GM12878 (cell line): ENCODE results near the gene ERFL. TPM values are rescaled to one million over a fixed set of nuclear protein-coding genes. Genes with fewer than 3 reads are reported as not detected.

Experiments
- ATAC-seq: fragments of 200-7000 bp; cut with Tn5 transposase; 3 replicates; pipeline ENCODE4 v1.9.1; 2020; ENCODE audit warnings: mild to moderate bottlenecking, moderate library complexity
- BruUV-seq: library from RNA; stranded (reverse); fragments of 400-500 nt; replicated peaks from 2 replicates; lab custom pipeline; 2021; lab: Mats Ljungman, UMichigan
- CTCF ChIA-PET: fragments of 300-600 bp; sonication (Branson Sonifier 250); formaldehyde crosslinking; extraction: SDS; loops from one replicate; lab custom pipeline; 2021; ENCODE audit warnings: inconsistent platforms; lab: Yijun Ruan, JAX
- POLR2A ChIA-PET: fragments of 350-600 bp; formaldehyde crosslinking; extraction: SDS; loops from one replicate; lab custom pipeline; 2021; ENCODE audit warnings: inconsistent platforms; lab: Charles Lee
- RAD21 ChIA-PET: fragments of 300-600 bp; sonication (Branson Sonifier 250); formaldehyde crosslinking; loops from one replicate; lab custom pipeline; 2023; ENCODE audit warnings: antibody characterized with exemption; ENCODE audit not compliant: unreplicated experiment; lab: Charles Lee
- SMC1A ChIA-PET: fragments of 300-600 bp; sonication (Branson Sonifier 250); formaldehyde crosslinking; loops from one replicate; lab custom pipeline; 2023; ENCODE audit not compliant: unreplicated experiment, uncharacterized antibody; lab: Charles Lee
- DNase-seq: peaks from one replicate; pipeline ENCODE4 v3.0.0-alpha.2; 2011; ENCODE audit warnings: low read depth, low spot score
- FAIRE-seq: peaks from 3 replicates; lab custom pipeline; 2011; peaks lifted over from hg19 to GRCh38; lab: Jason Lieb, UNC
- H2AFZ ChIP-seq: 2 replicates; pipeline ENCODE4 v1.6.0; 2011; ENCODE audit warnings: low read depth, low read length, control low read depth; ENCODE audit not compliant: control insufficient read depth
- H3K27ac ChIP-seq: 2 replicates; pipeline ENCODE4 v1.5.1; 2011; ENCODE audit warnings: control low read depth; ENCODE audit not compliant: control insufficient read depth, insufficient read depth
- H3K27me3 ChIP-seq, 2 experiments: replicated peaks in 1 of 2; 2 replicates each; pipeline versions ENCODE4 v1.6.0 to v1.6.1; 2011; ENCODE audit warnings: low read length in 1 of 2; ENCODE audit not compliant: control insufficient read depth in 2 of 2, insufficient read depth in 2 of 2
- H3K36me3 ChIP-seq, 2 experiments: 2 replicates each; pipeline ENCODE4 v1.5.1; 2011; ENCODE audit warnings: low read length in 1 of 2; ENCODE audit not compliant: control insufficient read depth in 2 of 2, insufficient read depth in 2 of 2
- H3K4me1 ChIP-seq: 2 replicates; pipeline ENCODE4 v1.6.1; 2011; ENCODE audit warnings: mild to moderate bottlenecking, low read length, moderate library complexity, mixed read lengths; ENCODE audit not compliant: control insufficient read depth, insufficient read depth
- H3K4me2 ChIP-seq: 2 replicates; pipeline ENCODE4 v1.6.0; 2011; ENCODE audit warnings: control low read depth; ENCODE audit not compliant: control insufficient read depth, insufficient read depth
- H3K4me3 ChIP-seq: fragments of 200-600 bp; sonication (generic); 2 replicates; pipeline ENCODE4 v1.5.1; 2016
- H3K79me2 ChIP-seq: 2 replicates; pipeline ENCODE4 v1.6.0; 2011; ENCODE audit warnings: low read length; ENCODE audit not compliant: control insufficient read depth, insufficient read depth
- H3K9ac ChIP-seq: 2 replicates; pipeline ENCODE4 v1.8.0; 2011; ENCODE audit warnings: low read length, control low read depth, mixed read lengths; ENCODE audit not compliant: control insufficient read depth, insufficient read depth
- H3K9me3 ChIP-seq: replicated peaks from 3 replicates; pipeline ENCODE4 v1.5.1; 2011; ENCODE audit warnings: mild to moderate bottlenecking, low read length; ENCODE audit not compliant: control insufficient read depth, insufficient read depth
- H4K20me1 ChIP-seq: 2 replicates; pipeline ENCODE4 v1.6.0; 2011; ENCODE audit not compliant: control insufficient read depth, insufficient read depth
- CREM ChIP-seq: IDR thresholded peaks from 2 replicates; pipeline ENCODE4 v1.6.1; 2014; ENCODE audit warnings: antibody characterized with exemption, low read depth
- FOS ChIP-seq: IDR thresholded peaks from 3 replicates; pipeline ENCODE4 v1.6.1; 2011; ENCODE audit warnings: borderline replicate concordance; ENCODE audit not compliant: insufficient read length; ENCODE audit errors: extremely low read depth
- GATAD2B ChIP-seq: fragments of 450-650 bp; conservative IDR thresholded peaks from 2 replicates; pipeline ENCODE4 v1.6.1; 2017; ENCODE audit warnings: low read depth, mild to moderate bottlenecking, moderate library complexity
- IRF4 ChIP-seq: IDR thresholded peaks from 2 replicates; pipeline ENCODE4 v1.6.1; 2011; ENCODE audit warnings: low read depth, low read length
- POLR2AphosphoS2 ChIP-seq: IDR thresholded peaks from 2 replicates; pipeline ENCODE4 v1.6.1; 2011; ENCODE audit warnings: low read depth, mild to moderate bottlenecking, low read length, improper control_type of control experiment, moderate library complexity
- RAD21 ChIP-seq: IDR thresholded peaks from 2 replicates; pipeline ENCODE4 v1.6.1; 2011; ENCODE audit warnings: mild to moderate bottlenecking, low read depth, low read length, moderate library complexity; ENCODE audit not compliant: insufficient read depth
- RAD51 ChIP-seq: fragments of 450-650 bp; IDR thresholded peaks from 2 replicates; pipeline ENCODE4 v1.6.1; 2016; ENCODE audit warnings: moderate library complexity, mild to moderate bottlenecking, inconsistent platforms
- SMAD5 ChIP-seq: IDR thresholded peaks from 2 replicates; pipeline ENCODE4 v1.6.1; 2016; ENCODE audit warnings: antibody characterized with exemption, low read depth
- SMC3 ChIP-seq: IDR thresholded peaks from 2 replicates; pipeline ENCODE4 v1.6.1; 2011; ENCODE audit warnings: low read length, improper control_type of control experiment, borderline replicate concordance
- WGBS: methylation state at CpG from one replicate; pipeline ENCODE4 v1.1.6; 2016; ENCODE audit warnings: low lambda C conversion rate; ENCODE audit not compliant: insufficient replicate concordance, insufficient coverage; ENCODE audit errors: missing lambda C conversion rate; 5-methylcytosine and 5-hydroxymethylcytosine counted together
- in situ Hi-C: fragments of 300-500 bp; cut with MboI; formaldehyde crosslinking; loops from 9 replicates; pipeline ENCODE4 v1.14.3; 2018; ENCODE audit warnings: mixed read lengths
- intact Hi-C: fragments of 100-400 bp; cut with micrococcal nuclease; formaldehyde crosslinking; loops from one replicate; pipeline ENCODE4 v1.14.2; 2022; ENCODE audit not compliant: unreplicated experiment
- polyA plus RNA-seq, 11 experiments: library from polyadenylated mRNA; depleted of rRNA in 4 of 11; unstranded in 6 of 11; stranded (reverse) in 5 of 11; fragments of >200 nt; fragmentation: Nextera tagmentation in 4 of 11; fragmentation: Illumina TruSeq in 1 of 11; extraction: Ambion mirVana in 4 of 11; extraction: Trizol in 1 of 11; gene quantifications; 1 replicate in 1 of 11; 2 replicates in 10 of 11; pipeline versions ENCODE4 v1.2.1 to v1.2.3, GENCODE V29; 2011 to 2016; ENCODE audit warnings: inconsistent platforms in 2 of 11, missing spikeins in 2 of 11, low read depth in 1 of 11
- total RNA-seq, 4 experiments: library from RNA; depleted of rRNA in 3 of 4; stranded (reverse); fragments of >200 nt in 3 of 4; fragmentation: Illumina TruSeq in 1 of 4; extraction: Trizol in 1 of 4; gene quantifications; 2 replicates each; pipeline versions ENCODE4 v1.2.1 to v1.2.3, GENCODE V29; 2013 to 2021
- TF ChIP-seq, protein P1 (sequence below): fragments of 450-650 bp; IDR thresholded peaks from 2 replicates; pipeline ENCODE4 v1.6.1; 2017; ENCODE audit warnings: mild to moderate bottlenecking, moderate library complexity
- TF ChIP-seq, protein P2 (sequence below), 3 experiments: IDR thresholded peaks in 2 of 3; conservative IDR thresholded peaks in 1 of 3; 2 replicates each; pipeline ENCODE4 v1.5.1; 2011; ENCODE audit warnings: low read depth in 3 of 3, low read length in 3 of 3, mild to moderate bottlenecking in 3 of 3, control low read depth in 2 of 3, moderate library complexity in 2 of 3, inconsistent platforms in 1 of 3, mixed read lengths in 1 of 3; ENCODE audit not compliant: control insufficient read depth in 2 of 3, insufficient read depth in 1 of 3; ENCODE audit errors: extremely low read depth in 1 of 3

The ERFL gene
- total and polyA plus RNA-seq, 10 of the 15 experiments (the other 5 are each of a cell fraction or from before 2014, with no cell fraction given), result 0.04 to 0.10 (median 0.05) TPM; not detected in 7

DNA sequence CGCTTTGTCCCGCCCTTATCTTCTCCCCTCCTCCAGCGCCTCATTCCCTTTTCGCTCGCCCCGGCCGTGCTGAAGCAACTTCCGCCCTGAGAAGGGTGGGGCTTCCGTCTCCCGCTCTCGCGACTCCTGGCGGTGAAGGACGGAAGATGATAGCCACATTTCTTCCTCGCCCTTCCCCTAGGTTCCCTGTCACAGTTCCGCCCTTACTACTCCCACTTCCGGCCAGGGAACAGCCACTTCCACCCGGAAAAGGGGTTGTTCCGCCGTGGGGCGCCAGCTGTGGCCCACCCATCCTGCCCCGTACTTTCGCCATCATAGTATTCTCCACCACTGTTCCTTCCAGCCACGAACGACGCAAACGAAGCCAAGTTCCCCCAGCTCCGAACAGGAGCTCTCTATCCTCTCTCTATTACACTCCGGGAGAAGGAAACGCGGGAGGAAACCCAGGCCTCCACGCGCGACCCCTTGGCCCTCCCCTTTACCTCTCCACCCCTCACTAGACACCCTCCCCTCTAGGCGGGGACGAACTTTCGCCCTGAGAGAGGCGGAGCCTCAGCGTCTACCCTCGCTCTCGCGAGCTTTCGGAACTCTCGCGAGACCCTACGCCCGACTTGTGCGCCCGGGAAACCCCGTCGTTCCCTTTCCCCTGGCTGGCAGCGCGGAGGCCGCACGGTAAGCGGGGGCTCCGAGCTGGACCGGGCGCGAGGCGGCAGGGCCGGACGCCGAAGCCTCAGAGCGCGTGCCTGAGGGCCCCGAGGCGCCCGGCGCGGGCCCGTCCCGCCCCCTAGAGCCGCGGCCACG is 68.4 kb downstream of the ERFL start, which contains the start of gene RPS19 (continued):
- TF ChIP-seq, protein P1, sequence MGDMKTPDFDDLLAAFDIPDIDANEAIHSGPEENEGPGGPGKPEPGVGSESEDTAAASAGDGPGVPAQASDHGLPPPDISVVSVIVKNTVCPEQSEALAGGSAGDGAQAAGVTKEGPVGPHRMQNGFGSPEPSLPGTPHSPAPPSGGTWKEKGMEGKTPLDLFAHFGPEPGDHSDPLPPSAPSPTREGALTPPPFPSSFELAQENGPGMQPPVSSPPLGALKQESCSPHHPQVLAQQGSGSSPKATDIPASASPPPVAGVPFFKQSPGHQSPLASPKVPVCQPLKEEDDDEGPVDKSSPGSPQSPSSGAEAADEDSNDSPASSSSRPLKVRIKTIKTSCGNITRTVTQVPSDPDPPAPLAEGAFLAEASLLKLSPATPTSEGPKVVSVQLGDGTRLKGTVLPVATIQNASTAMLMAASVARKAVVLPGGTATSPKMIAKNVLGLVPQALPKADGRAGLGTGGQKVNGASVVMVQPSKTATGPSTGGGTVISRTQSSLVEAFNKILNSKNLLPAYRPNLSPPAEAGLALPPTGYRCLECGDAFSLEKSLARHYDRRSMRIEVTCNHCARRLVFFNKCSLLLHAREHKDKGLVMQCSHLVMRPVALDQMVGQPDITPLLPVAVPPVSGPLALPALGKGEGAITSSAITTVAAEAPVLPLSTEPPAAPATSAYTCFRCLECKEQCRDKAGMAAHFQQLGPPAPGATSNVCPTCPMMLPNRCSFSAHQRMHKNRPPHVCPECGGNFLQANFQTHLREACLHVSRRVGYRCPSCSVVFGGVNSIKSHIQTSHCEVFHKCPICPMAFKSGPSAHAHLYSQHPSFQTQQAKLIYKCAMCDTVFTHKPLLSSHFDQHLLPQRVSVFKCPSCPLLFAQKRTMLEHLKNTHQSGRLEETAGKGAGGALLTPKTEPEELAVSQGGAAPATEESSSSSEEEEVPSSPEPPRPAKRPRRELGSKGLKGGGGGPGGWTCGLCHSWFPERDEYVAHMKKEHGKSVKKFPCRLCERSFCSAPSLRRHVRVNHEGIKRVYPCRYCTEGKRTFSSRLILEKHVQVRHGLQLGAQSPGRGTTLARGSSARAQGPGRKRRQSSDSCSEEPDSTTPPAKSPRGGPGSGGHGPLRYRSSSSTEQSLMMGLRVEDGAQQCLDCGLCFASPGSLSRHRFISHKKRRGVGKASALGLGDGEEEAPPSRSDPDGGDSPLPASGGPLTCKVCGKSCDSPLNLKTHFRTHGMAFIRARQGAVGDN, result peak; percentile 92
- TF ChIP-seq GATAD2B (peak; percentile 78), FOS (no peak), IRF4 (peak; percentile 81)

DNA sequence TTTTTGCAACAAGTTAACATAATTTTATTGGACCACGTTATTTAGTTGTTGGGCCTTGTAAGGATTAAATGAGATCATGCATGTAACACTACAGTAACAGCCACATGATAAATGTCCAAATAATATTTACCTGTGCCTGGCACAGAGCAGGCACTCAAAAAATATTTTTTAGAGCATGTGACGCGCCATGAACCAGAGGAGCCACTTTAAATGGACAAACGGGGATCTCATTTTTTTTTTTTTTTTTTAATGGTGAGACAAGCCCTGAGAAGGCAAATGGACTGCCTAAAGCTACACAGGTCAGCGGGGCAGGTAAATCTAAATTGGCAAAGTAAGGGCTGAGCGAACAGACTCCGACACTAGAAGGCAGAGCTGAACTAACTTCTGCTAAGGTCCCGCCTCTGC is 69.0 kb downstream of the ERFL start:
- FAIRE-seq, result no peak
- Histone ChIP-seq H3K27me3 (no peaks in the 10 kb centered on the region), H3K4me1 (peaks cover 18% of the 10 kb centered on the region), H3K4me3 (peak overlapping the region; percentile 41; the same call in 1 of the 2 replicates), H2AFZ (peak overlapping the region; percentile 64), H3K4me2 (peak overlapping the region; percentile 72), H3K27ac (peak overlapping the region; percentile 98; the same call in 1 of the 2 replicates), H3K9ac (no peak overlapping the region; the same call in 1 of the 2 replicates), H4K20me1 (peaks cover 4% of the 10 kb centered on the region), H3K79me2 (peaks cover 43% of the 10 kb centered on the region), H3K9me3 (no peaks in the 10 kb centered on the region; the same call in 2 of the 3 replicates), H3K36me3 (peaks cover 20 to 21% of the 10 kb centered on the region in 2 experiments)
- ChIA-PET CTCF (interaction anchor here (0.8 to 4.6 kb wide), 17 partner anchors 9 to 217 kb away, joined by 3 to 85 read pairs (median 6); partner anchors contain the start of genes CD79A, RABAC1 and ZNF574), RAD21 (interaction anchor here (1.1 to 4.4 kb wide), 11 partner anchors 9 to 100 kb away, joined by 3 to 57 read pairs (median 11); partner anchors contain the start of genes CD79A and RABAC1), POLR2A (interaction anchor here (0.9 to 4.3 kb wide), 8 partner anchors 12 to 537 kb away, joined by 3 to 46 read pairs (median 17); partner anchors contain the start of genes CD79A and RABAC1), SMC1A (interaction anchor here (0.6 to 4.9 kb wide), 14 partner anchors 9 to 377 kb away, joined by 3 to 47 read pairs (median 6); partner anchors contain the start of genes ARHGEF1 and CD79A)
- WGBS, result 4% methylated on average over 8 of the region's 8 CpGs
- intact Hi-C loops, result no loop called here
- no TSS peak for BruUV-seq
- in situ Hi-C loops, result no loop called here
- DNase-seq, result no peak
- no peak for ATAC-seq
- TF ChIP-seq SMAD5 (no peak), CREM (no peak), POLR2AphosphoS2 (no peak), RAD21 (peak; percentile 43; the same call in 1 of the 2 replicates), RAD51 (no peak; the same call in 1 of the 2 replicates), SMC3 (peak; percentile 58; the same call in 1 of the 2 replicates)
- TF ChIP-seq, protein P2, sequence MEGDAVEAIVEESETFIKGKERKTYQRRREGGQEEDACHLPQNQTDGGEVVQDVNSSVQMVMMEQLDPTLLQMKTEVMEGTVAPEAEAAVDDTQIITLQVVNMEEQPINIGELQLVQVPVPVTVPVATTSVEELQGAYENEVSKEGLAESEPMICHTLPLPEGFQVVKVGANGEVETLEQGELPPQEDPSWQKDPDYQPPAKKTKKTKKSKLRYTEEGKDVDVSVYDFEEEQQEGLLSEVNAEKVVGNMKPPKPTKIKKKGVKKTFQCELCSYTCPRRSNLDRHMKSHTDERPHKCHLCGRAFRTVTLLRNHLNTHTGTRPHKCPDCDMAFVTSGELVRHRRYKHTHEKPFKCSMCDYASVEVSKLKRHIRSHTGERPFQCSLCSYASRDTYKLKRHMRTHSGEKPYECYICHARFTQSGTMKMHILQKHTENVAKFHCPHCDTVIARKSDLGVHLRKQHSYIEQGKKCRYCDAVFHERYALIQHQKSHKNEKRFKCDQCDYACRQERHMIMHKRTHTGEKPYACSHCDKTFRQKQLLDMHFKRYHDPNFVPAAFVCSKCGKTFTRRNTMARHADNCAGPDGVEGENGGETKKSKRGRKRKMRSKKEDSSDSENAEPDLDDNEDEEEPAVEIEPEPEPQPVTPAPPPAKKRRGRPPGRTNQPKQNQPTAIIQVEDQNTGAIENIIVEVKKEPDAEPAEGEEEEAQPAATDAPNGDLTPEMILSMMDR (IDR thresholded peaks at IDR 0.05 in 2 of 3, conservative IDR thresholded peaks at IDR 0.05 in 1 of 3; ENCODE audit: control insufficient read depth in 2 of 3, extremely low read depth in 1 of 3, insufficient read depth in 1 of 3, low read depth in 3 of 3, low read length in 3 of 3), result peak in 1 of 3 experiments; percentile 74; a peak in 2 of 6 replicates
